ENCODE data around the gene ZNRF1. TPM values are rescaled to one million over a fixed set of nuclear protein-coding genes. Genes with fewer than 3 reads are reported as not detected.
"Not testable (repeated sequence)": the region's sequence is repeated elsewhere in the genome, so short reads cannot be mapped to it uniquely, and the experiment has no call there.

The ZNRF1 gene
- total and polyA plus RNA-seq, 2 donors (not counting 1 experiment from before 2014, with no cell fraction given), result 0.27 to 0.76 TPM

DNA sequence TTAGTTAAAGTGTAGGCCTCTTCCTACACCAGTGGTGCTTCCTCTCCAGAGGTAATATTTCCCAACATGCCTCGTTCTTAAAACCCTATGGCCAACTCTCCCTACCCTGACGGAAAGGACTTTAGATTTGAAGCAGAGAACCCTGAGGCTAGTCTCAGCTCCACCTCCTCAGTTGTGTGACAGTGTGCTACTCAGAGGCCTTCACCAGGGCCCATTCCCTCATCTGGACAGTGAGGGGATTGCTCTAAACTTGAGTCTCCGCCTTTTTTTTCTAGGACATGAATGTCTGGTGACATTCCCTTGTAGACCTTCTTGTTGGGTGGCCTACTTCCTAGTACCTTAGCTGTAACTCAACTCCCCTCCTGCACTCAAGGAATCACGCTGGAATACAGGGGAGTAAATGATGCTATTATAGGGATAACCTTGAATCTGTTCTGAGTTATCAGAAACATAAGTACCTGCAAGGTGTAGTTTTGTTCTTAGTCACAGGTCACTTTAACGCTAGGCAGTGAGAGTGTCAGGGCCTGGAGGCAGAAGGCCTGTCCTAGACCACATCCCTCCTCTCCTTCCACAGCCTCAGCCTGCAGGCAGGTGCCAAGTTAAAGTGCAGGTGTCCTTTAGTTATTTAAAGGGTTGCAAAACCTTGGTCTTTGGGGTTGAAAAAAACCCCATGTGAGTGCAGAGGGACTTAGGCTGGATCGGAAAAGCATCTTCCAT, 90.8 kb downstream of the ZNRF1 start:
- Histone ChIP-seq H3K4me2 (replicated peaks; ENCODE audit: low read depth, low read length, poor library complexity, severe bottlenecking) (no peak overlapping the region), H3K9me3 (ENCODE audit: control extremely low read depth in 1 of 3, control insufficient read depth in 2 of 3, insufficient read depth in 1 of 3, low read length in 2 of 3) (no peaks in the 10 kb centered on the region), H2AFZ (ENCODE audit: insufficient read depth, low read depth, low read length, poor library complexity, severe bottlenecking) (no peak overlapping the region), H3K4me3 (ENCODE audit: control extremely low read depth in 1 of 5, extremely low read depth in 1 of 5, insufficient read depth in 1 of 5, low read depth in 2 of 5, low read length in 4 of 5) (no peak overlapping the region), H3K4me1 (ENCODE audit: control insufficient read depth in 2 of 2, insufficient read depth in 2 of 2, low read length in 2 of 2) (no peaks in the 10 kb centered on the region), H3K27me3 (replicated peaks in 1 of 4; ENCODE audit: control extremely low read depth in 1 of 4, control insufficient read depth in 3 of 4, insufficient read depth in 4 of 4, low read length in 3 of 4) (peaks cover 0 to 14% (median 2%) of the 10 kb centered on the region in 4 experiments), H3K36me3 (replicated peaks in 1 of 2; ENCODE audit: control extremely low read depth in 1 of 2, control insufficient read depth in 1 of 2, extremely low read depth in 1 of 2, insufficient read depth in 2 of 2, low read length in 1 of 2) (no peaks in the 10 kb centered on the region), H3K79me2 (ENCODE audit: control insufficient read depth, insufficient read depth, low read length) (no peaks in the 10 kb centered on the region), H3K27ac (ENCODE audit: low read length in 2 of 2) (no peak overlapping the region), H3K9ac (ENCODE audit: low read length) (no peak overlapping the region), H4K20me1 (ENCODE audit: control insufficient read depth, insufficient read depth, low read length, poor library complexity, severe bottlenecking) (no peaks in the 10 kb centered on the region)
- no CpG with 5 or more reads among the region's 6 CpGs for WGBS (ENCODE audit: insufficient coverage)
- Mint-ChIP-seq H3K27ac (no peak overlapping the region), H3K9me3 (ENCODE audit: insufficient read depth) (no peaks in the 10 kb centered on the region), H3K27me3 (no peaks in the 10 kb centered on the region), H3K4me3 (no peak overlapping the region), H3K4me1 (no peaks in the 10 kb centered on the region)
- ChIA-PET CTCF (no interaction called here), POLR2A (no interaction called here)
- TF ChIP-seq EZH2 (IDR thresholded peaks at IDR 0.05; ENCODE audit: borderline replicate concordance, insufficient read depth, low read depth, low read length, poor library complexity, severe bottlenecking), result no peak
- TF ChIP-seq, protein P1, sequence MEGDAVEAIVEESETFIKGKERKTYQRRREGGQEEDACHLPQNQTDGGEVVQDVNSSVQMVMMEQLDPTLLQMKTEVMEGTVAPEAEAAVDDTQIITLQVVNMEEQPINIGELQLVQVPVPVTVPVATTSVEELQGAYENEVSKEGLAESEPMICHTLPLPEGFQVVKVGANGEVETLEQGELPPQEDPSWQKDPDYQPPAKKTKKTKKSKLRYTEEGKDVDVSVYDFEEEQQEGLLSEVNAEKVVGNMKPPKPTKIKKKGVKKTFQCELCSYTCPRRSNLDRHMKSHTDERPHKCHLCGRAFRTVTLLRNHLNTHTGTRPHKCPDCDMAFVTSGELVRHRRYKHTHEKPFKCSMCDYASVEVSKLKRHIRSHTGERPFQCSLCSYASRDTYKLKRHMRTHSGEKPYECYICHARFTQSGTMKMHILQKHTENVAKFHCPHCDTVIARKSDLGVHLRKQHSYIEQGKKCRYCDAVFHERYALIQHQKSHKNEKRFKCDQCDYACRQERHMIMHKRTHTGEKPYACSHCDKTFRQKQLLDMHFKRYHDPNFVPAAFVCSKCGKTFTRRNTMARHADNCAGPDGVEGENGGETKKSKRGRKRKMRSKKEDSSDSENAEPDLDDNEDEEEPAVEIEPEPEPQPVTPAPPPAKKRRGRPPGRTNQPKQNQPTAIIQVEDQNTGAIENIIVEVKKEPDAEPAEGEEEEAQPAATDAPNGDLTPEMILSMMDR (IDR thresholded peaks at IDR 0.05), result no peak
- intact Hi-C loops (cut with micrococcal nuclease), result no loop called here
- no peak for ATAC-seq (ENCODE audit: low read depth)
- no peak for DNase-seq

DNA sequence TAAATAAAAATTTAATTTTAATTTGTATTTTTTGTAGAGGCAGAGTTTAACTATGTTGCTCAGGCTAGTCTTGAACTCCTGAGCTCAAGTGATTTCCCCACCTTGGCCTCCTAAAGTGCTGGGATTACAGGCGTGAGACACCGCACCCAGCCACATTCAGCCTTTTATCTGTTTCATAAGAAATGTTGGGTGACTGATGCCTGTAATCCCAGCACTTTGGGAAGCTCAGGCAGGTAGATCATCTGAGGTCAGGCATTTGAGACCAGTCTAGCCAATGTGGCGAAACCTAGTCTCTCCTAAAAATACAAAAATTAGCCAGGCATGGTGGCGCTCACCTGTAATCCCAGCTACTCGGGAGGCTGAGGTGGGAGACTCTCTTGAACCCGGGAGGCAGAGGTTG, 92.1 kb downstream of the ZNRF1 start:
- H3K27ac Mint-ChIP-seq; H3K4me3 ChIP-seq (ENCODE audit: control extremely low read depth in 1 of 5, extremely low read depth in 1 of 5, insufficient read depth in 1 of 5, low read depth in 2 of 5, low read length in 4 of 5); H3K9me3 ChIP-seq (ENCODE audit: control extremely low read depth in 1 of 3, control insufficient read depth in 2 of 3, insufficient read depth in 1 of 3, low read length in 2 of 3); H3K27ac ChIP-seq (ENCODE audit: low read length in 2 of 2); H3K27me3 Mint-ChIP-seq; ATAC-seq (ENCODE audit: low read depth); H3K4me3 Mint-ChIP-seq; H3K4me1 Mint-ChIP-seq; H3K36me3 ChIP-seq (replicated peaks in 1 of 2; ENCODE audit: control extremely low read depth in 1 of 2, control insufficient read depth in 1 of 2, extremely low read depth in 1 of 2, insufficient read depth in 2 of 2, low read length in 1 of 2); H3K4me1 ChIP-seq (ENCODE audit: control insufficient read depth in 2 of 2, insufficient read depth in 2 of 2, low read length in 2 of 2); CTCF ChIA-PET; H3K4me2 ChIP-seq (replicated peaks; ENCODE audit: low read depth, low read length, poor library complexity, severe bottlenecking); DNase-seq; H3K79me2 ChIP-seq (ENCODE audit: control insufficient read depth, insufficient read depth, low read length); H2AFZ ChIP-seq (ENCODE audit: insufficient read depth, low read depth, low read length, poor library complexity, severe bottlenecking); POLR2A ChIA-PET; intact Hi-C loops (cut with micrococcal nuclease); H3K9me3 Mint-ChIP-seq (ENCODE audit: insufficient read depth); H3K9ac ChIP-seq (ENCODE audit: low read length); H4K20me1 ChIP-seq (ENCODE audit: control insufficient read depth, insufficient read depth, low read length, poor library complexity, severe bottlenecking): not testable (repeated sequence)
- WGBS (ENCODE audit: insufficient coverage), result 100% methylated on average over 3 of the region's 6 CpGs
- peaks cover 0 to 14% (median 2%) of the 10 kb centered on the region in 4 experiments for H3K27me3 ChIP-seq (replicated peaks in 1 of 4; ENCODE audit: control extremely low read depth in 1 of 4, control insufficient read depth in 3 of 4, insufficient read depth in 4 of 4, low read length in 3 of 4)

DNA sequence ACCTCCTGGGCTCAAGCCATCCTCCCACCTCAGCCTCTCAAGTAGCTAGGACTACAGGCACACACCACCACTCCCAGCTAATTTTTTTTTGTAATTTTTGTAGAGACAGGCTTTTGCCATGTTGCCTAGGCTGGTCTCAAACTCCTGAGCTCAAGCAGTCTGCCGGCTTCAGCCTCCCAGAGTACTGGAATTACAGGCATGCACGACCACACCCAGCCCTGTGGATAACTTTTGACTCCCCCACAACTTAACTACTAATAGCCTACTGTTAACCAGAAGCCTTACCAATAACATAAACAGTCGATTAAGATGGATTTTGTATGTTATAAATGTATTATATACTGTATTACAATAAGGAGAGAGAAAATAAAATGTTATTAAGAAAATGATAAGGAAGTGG, 92.8 kb downstream of the ZNRF1 start:
- H3K79me2 ChIP-seq (ENCODE audit: control insufficient read depth, insufficient read depth, low read length); H4K20me1 ChIP-seq (ENCODE audit: control insufficient read depth, insufficient read depth, low read length, poor library complexity, severe bottlenecking); H3K27ac ChIP-seq (ENCODE audit: low read length in 2 of 2); H3K36me3 ChIP-seq (replicated peaks in 1 of 2; ENCODE audit: control extremely low read depth in 1 of 2, control insufficient read depth in 1 of 2, extremely low read depth in 1 of 2, insufficient read depth in 2 of 2, low read length in 1 of 2); H3K4me1 ChIP-seq (ENCODE audit: control insufficient read depth in 2 of 2, insufficient read depth in 2 of 2, low read length in 2 of 2); H3K27ac Mint-ChIP-seq; H3K4me3 Mint-ChIP-seq; CTCF ChIA-PET; H3K27me3 Mint-ChIP-seq; intact Hi-C loops (cut with micrococcal nuclease); H3K9me3 Mint-ChIP-seq (ENCODE audit: insufficient read depth); H2AFZ ChIP-seq (ENCODE audit: insufficient read depth, low read depth, low read length, poor library complexity, severe bottlenecking); DNase-seq; ATAC-seq (ENCODE audit: low read depth); POLR2A ChIA-PET; H3K4me2 ChIP-seq (replicated peaks; ENCODE audit: low read depth, low read length, poor library complexity, severe bottlenecking); H3K9me3 ChIP-seq (ENCODE audit: control extremely low read depth in 1 of 3, control insufficient read depth in 2 of 3, insufficient read depth in 1 of 3, low read length in 2 of 3); H3K4me3 ChIP-seq (ENCODE audit: control extremely low read depth in 1 of 5, extremely low read depth in 1 of 5, insufficient read depth in 1 of 5, low read depth in 2 of 5, low read length in 4 of 5); H3K4me1 Mint-ChIP-seq; H3K9ac ChIP-seq (ENCODE audit: low read length): not testable (repeated sequence)
- H3K27me3 ChIP-seq (replicated peaks in 1 of 4; ENCODE audit: control extremely low read depth in 1 of 4, control insufficient read depth in 3 of 4, insufficient read depth in 4 of 4, low read length in 3 of 4), result peaks cover 0 to 14% (median 4%) of the 10 kb centered on the region in 4 experiments
- WGBS (ENCODE audit: insufficient coverage), result 100% methylated on average over 1 of the region's 3 CpGs

Data from B cell (primary cell).